GM10248 (cell line): ENCODE measurements around the gene ANKRD16.
A peak's percentile ranks its signal among the peaks of the same experiment; 100 is the strongest.

ENCODE experiments used
- CTCF ChIA-PET: fragments of 300-600 bp; sonication (Branson Sonifier 250); formaldehyde crosslinking; extraction: SDS; loops from one replicate; lab custom pipeline; 2021; ENCODE audit warnings: antibody characterized with exemption; lab: Yijun Ruan, JAX
- POLR2A ChIA-PET: fragments of 350-650 bp; sonication (Branson Sonifier 250); formaldehyde crosslinking; extraction: SDS; loops from one replicate; lab custom pipeline; 2020; ENCODE audit warnings: antibody characterized with exemption; lab: Yijun Ruan, JAX
- DNase-seq: peaks from one replicate; pipeline ENCODE4 v3.0.0; 2012; ENCODE audit errors: extremely low spot score
- TF ChIP-seq, protein P1 (sequence below): IDR thresholded peaks from 2 replicates; pipeline ENCODE4 v1.5.1; 2012; ENCODE audit warnings: mild to moderate bottlenecking, low read depth; ENCODE audit errors: extremely low read depth, missing control alignments, control extremely low read depth

Gene ANKRD16

GRCh38 chr10:5889624-5890451 is at the start of gene ANKRD16, which contains the start of gene FBH1:
ANKRD16 (minus strand) TSS chr10:5889893; CDS start chr10:5889354, 539 bp downstream.
FBH1 (plus strand) TSS chr10:5890243; CDS start chr10:5890346, 103 bp downstream.
- CTCF ChIA-PET = interaction anchor here (0.6 to 2.4 kb wide), 16 partner anchors 9 to 262 kb away, joined by 3 to 12 read pairs (median 3); no protein-coding TSS in a partner anchor

DNA sequence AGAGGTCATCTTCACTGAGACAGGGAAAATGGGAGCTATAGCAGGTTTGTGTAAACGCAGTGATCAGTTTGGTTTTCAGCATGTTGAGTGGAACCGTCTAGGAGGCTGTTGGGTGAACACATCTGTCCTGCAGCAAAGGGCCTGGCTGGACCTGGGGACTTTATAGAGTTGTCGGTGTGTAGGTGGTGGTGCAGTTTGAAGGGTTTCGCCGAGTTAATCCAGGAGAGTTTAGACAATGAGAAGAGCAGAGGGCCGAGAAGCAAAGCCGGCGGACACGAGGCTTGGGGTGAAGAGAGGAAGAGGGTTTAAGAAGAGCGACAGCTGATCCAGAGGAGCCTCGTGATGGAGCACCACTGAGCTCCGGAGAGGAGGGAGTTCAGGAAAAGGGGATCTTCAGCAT is 48.6 kb upstream of the ANKRD16 start:
- DNase-seq = no peak
- POLR2A ChIA-PET = no interaction called here
- CTCF ChIA-PET = no interaction called here
- TF ChIP-seq, protein P1, sequence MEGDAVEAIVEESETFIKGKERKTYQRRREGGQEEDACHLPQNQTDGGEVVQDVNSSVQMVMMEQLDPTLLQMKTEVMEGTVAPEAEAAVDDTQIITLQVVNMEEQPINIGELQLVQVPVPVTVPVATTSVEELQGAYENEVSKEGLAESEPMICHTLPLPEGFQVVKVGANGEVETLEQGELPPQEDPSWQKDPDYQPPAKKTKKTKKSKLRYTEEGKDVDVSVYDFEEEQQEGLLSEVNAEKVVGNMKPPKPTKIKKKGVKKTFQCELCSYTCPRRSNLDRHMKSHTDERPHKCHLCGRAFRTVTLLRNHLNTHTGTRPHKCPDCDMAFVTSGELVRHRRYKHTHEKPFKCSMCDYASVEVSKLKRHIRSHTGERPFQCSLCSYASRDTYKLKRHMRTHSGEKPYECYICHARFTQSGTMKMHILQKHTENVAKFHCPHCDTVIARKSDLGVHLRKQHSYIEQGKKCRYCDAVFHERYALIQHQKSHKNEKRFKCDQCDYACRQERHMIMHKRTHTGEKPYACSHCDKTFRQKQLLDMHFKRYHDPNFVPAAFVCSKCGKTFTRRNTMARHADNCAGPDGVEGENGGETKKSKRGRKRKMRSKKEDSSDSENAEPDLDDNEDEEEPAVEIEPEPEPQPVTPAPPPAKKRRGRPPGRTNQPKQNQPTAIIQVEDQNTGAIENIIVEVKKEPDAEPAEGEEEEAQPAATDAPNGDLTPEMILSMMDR = no peak

More at GRCh38 chr10:5889624-5890451, at the start of gene ANKRD16, which contains the start of gene FBH1:
- POLR2A ChIA-PET = interaction anchor here (0.6 to 1.3 kb wide), 13 partner anchors 14 to 172 kb away, joined by 3 to 10 read pairs (median 3); no protein-coding TSS in a partner anchor
- TF ChIP-seq, protein P1 = no peak
- peak; percentile 98 for DNase-seq

GRCh38 chr10:5937016-5937415 is 47.3 kb upstream of the ANKRD16 start:
- DNase-seq = no peak
- TF ChIP-seq, protein P1 = no peak
- ChIA-PET POLR2A (no interaction called here), CTCF (interaction anchor here (1.2 to 1.3 kb wide), 3 partner anchors 8 to 465 kb away, joined by 3 to 5 read pairs (median 4); no protein-coding TSS in a partner anchor)

- POLR2A ChIA-PET = no interaction called here
- TF ChIP-seq, protein P1 = no peak
- CTCF ChIA-PET = interaction anchor here (1.3 kb wide), 1 partner anchor 9 kb away, joined by 4 read pairs; no protein-coding TSS in a partner anchor
- DNase-seq = no peak
Observed at GRCh38 chr10:5935628-5936027, 45.9 kb upstream of the ANKRD16 start.

DNA sequence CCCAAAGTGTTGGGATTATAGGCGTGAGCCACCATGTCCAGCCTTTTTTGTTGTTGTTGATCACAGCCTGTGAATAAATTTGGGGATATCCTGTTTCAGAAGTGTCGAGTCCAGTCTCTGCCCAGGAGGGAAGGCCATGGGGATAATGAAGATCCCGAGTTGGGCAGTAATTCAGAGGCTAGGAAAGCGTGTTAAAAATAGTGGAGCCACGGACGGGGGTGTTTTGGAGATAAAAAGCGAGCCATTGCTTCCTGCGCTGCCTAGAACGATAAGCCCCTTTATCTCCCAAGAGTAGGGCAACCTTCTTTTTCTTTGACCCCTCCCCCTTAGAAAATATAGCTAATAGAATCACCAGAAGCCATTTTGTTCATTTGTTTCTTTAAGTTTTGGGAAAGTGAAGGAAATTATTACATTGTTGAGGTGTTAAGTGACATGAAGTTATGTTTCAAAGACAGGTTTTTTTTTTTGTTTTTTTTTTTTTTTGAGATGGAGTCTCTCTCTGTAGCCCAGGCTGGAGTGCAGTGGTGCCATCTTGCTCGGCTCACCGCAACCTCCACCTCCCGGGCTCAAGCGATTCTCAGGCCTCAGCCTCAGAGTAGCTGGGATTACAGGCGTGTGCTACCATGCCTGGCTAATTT is 44.3 kb upstream of the ANKRD16 start:
- CTCF ChIA-PET = no interaction called here
- TF ChIP-seq, protein P1 = no peak

GRCh38 chr10:5932345-5932744 is 42.7 kb upstream of the ANKRD16 start:
- DNase-seq = no peak
- ChIA-PET POLR2A (no interaction called here), CTCF (no interaction called here)
- TF ChIP-seq, protein P1 = no peak

More for the DNA sequence above, 44.3 kb upstream of the ANKRD16 start:
- DNase-seq = no peak
- POLR2A ChIA-PET = no interaction called here
